ENCODE results near the gene RPS27.

The RPS27 gene

GRCh38 chr1:153990468-153991150 is at the start of gene RPS27:
Gene RPS27 (plus strand): TSS chr1:153990762. CDS start chr1:153990797, 35 bp downstream.
- TF ChIP-seq TEAD4 (IDR thresholded peaks at IDR 0.05) (peak; percentile 49), EGR1 (IDR thresholded peaks at IDR 0.05) (peak; percentile 90), CEBPB (IDR thresholded peaks at IDR 0.05) (0 out of 2 replicates have a peak, but pooled peaks have one; percentile 40), CREB1 (IDR thresholded peaks at IDR 0.05; ENCODE audit: low read depth) (peak; percentile 93), TCF12 (IDR thresholded peaks at IDR 0.05; ENCODE audit: low read depth) (peak; percentile 66), ZBTB7A (IDR thresholded peaks at IDR 0.05; ENCODE audit: low read depth) (0 out of 2 replicates have a peak, but pooled peaks have one; percentile 46), NFIC (IDR thresholded peaks at IDR 0.05) (no peak), MAX (IDR thresholded peaks at IDR 0.05) (peak; percentile 86), YY1 (IDR thresholded peaks at IDR 0.05; ENCODE audit: low read depth) (peak; percentile 99), REST (IDR thresholded peaks at IDR 0.05; ENCODE audit: low read depth) (no peak), EP300 (IDR thresholded peaks at IDR 0.05; ENCODE audit: borderline replicate concordance) (peak; percentile 24; the same call in 1 of the 2 replicates), FOXM1 (IDR thresholded peaks at IDR 0.05; ENCODE audit: borderline replicate concordance, low read depth) (no peak), TAF1 (IDR thresholded peaks at IDR 0.05; ENCODE audit: low read depth) (peak; percentile 96), RAD21 (IDR thresholded peaks at IDR 0.05; ENCODE audit: low read depth) (no peak)
- TF ChIP-seq, protein P1, sequence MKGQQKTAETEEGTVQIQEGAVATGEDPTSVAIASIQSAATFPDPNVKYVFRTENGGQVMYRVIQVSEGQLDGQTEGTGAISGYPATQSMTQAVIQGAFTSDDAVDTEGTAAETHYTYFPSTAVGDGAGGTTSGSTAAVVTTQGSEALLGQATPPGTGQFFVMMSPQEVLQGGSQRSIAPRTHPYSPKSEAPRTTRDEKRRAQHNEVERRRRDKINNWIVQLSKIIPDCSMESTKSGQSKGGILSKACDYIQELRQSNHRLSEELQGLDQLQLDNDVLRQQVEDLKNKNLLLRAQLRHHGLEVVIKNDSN (IDR thresholded peaks at IDR 0.05) = peak; percentile 39; the same call in 1 of the 2 replicates

DNA sequence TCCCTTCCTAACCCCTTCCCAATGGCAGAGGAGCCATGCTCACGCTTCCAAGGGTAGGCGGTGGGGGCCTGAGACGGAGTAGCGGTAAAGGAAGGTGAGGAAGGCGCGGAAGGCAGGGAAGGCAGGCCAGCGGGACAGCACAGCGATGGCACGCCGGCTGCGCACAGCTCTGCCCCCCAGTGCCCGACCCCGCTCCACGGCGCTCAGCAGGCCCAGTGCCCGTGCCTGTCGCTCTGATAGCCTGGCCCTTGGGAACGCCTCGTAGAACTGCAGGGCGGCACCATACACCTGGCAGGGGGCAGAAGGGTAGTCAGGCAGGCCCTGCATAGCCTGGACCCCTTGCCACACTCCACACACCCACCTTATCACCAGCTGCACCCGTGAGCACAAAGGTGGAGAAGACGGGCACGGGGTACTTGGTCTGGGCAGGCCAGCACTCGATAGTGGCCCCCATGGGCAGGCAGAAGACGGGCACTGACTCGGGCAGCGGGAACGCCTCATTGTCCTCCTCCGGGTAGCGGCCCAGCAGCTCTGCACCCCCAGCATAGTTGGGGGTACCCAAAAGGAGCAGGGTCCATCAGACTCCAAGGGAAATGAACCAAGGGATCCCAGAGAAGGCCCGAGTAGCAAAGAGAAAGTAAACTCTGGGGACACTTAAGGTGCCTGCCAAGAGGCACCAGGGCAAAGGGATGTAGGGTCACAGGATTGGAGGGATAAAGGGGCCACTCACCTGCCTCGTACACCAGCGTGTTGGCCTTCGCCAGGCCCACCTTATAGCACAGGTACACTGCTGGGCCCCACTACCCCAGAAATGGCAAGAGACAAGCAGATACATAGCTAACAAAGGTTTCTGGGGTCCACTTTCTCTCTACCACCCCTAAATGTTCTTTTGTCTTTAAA is 48.5 kb upstream of the RPS27 start:
- no peak for TF ChIP-seq EGR1 (IDR thresholded peaks at IDR 0.05)
- TF ChIP-seq REST (IDR thresholded peaks at IDR 0.05; ENCODE audit: low read depth) = no peak
- TF ChIP-seq NFIC (IDR thresholded peaks at IDR 0.05) = no peak
- TF ChIP-seq MAX (IDR thresholded peaks at IDR 0.05) = no peak
- no peak for TF ChIP-seq RAD21 (IDR thresholded peaks at IDR 0.05; ENCODE audit: low read depth)
- no peak for TF ChIP-seq TEAD4 (IDR thresholded peaks at IDR 0.05)
- TF ChIP-seq ZBTB7A (IDR thresholded peaks at IDR 0.05; ENCODE audit: low read depth) = no peak
- TF ChIP-seq YY1 (IDR thresholded peaks at IDR 0.05; ENCODE audit: low read depth) = no peak
- no peak for TF ChIP-seq CREB1 (IDR thresholded peaks at IDR 0.05; ENCODE audit: low read depth)
- TF ChIP-seq TAF1 (IDR thresholded peaks at IDR 0.05; ENCODE audit: low read depth) = no peak
- TF ChIP-seq TCF12 (IDR thresholded peaks at IDR 0.05; ENCODE audit: low read depth) = no peak
- TF ChIP-seq, protein P1 (IDR thresholded peaks at IDR 0.05) = no peak
- TF ChIP-seq EP300 (IDR thresholded peaks at IDR 0.05; ENCODE audit: borderline replicate concordance) = no peak
- no peak for TF ChIP-seq CEBPB (IDR thresholded peaks at IDR 0.05)
- TF ChIP-seq FOXM1 (IDR thresholded peaks at IDR 0.05; ENCODE audit: borderline replicate concordance, low read depth) = no peak

- TF ChIP-seq TCF12 (IDR thresholded peaks at IDR 0.05; ENCODE audit: low read depth) = no peak
- TF ChIP-seq TEAD4 (IDR thresholded peaks at IDR 0.05) = no peak
- TF ChIP-seq, protein P1 (IDR thresholded peaks at IDR 0.05) = no peak
- TF ChIP-seq FOXM1 (IDR thresholded peaks at IDR 0.05; ENCODE audit: borderline replicate concordance, low read depth) = no peak
- no peak for TF ChIP-seq EP300 (IDR thresholded peaks at IDR 0.05; ENCODE audit: borderline replicate concordance)
- TF ChIP-seq YY1 (IDR thresholded peaks at IDR 0.05; ENCODE audit: low read depth) = no peak
- no peak for TF ChIP-seq TAF1 (IDR thresholded peaks at IDR 0.05; ENCODE audit: low read depth)
- TF ChIP-seq CEBPB (IDR thresholded peaks at IDR 0.05) = no peak
These were observed 47.6 kb upstream of the RPS27 start for GRCh38 chr1:153942766-153943549.

All from Ishikawa (cell line).